HEK293T (cell line): ENCODE measurements around the gene GBP5.

Experiments used
- CTCF ChIA-PET: fragments of 350-600 bp; formaldehyde crosslinking; extraction: SDS; loops from one replicate; lab custom pipeline; 2021; ENCODE audit warnings: antibody characterized with exemption, inconsistent platforms; lab: Yijun Ruan, JAX
- POLR2A ChIA-PET: fragments of 350-600 bp; formaldehyde crosslinking; extraction: SDS; loops from one replicate; lab custom pipeline; 2020; ENCODE audit warnings: antibody characterized with exemption, inconsistent platforms; lab: Yijun Ruan, JAX
- DNase-seq: peaks from one replicate; pipeline ENCODE4 v3.0.0; 2012; ENCODE audit warnings: mixed read lengths; ENCODE audit errors: extremely low spot score
- ARNT ChIP-seq: fragments of 450-650 bp; IDR thresholded peaks from 2 replicates; pipeline ENCODE4 v1.6.1; 2017; ENCODE audit warnings: mild to moderate bottlenecking
- BHLHE40 ChIP-seq: fragments of 450-650 bp; IDR thresholded peaks from 2 replicates; pipeline ENCODE4 v1.6.1; 2016; ENCODE audit warnings: mild to moderate bottlenecking, moderate library complexity, borderline replicate concordance
- CTBP1 ChIP-seq: fragments of 450-650 bp; IDR thresholded peaks from 2 replicates; pipeline ENCODE4 v1.6.1; 2016; ENCODE audit warnings: borderline replicate concordance
- ELF4 ChIP-seq: fragments of 450-650 bp; IDR thresholded peaks from 2 replicates; pipeline ENCODE4 v1.6.1; 2017; ENCODE audit warnings: antibody characterized with exemption
- FOXA1 ChIP-seq: fragments of 450-650 bp; IDR thresholded peaks from 2 replicates; pipeline ENCODE4 v1.6.1; 2016; ENCODE audit warnings: mild to moderate bottlenecking
- FOXK2 ChIP-seq: fragments of 450-650 bp; IDR thresholded peaks from 2 replicates; pipeline ENCODE4 v1.6.1; 2016; ENCODE audit warnings: mild to moderate bottlenecking
- FOXM1 ChIP-seq: fragments of 450-650 bp; IDR thresholded peaks from 2 replicates; pipeline ENCODE4 v1.6.1; 2017; ENCODE audit warnings: mild to moderate bottlenecking, borderline replicate concordance
- HDGF ChIP-seq: fragments of 450-650 bp; IDR thresholded peaks from 2 replicates; pipeline ENCODE4 v1.6.1; 2017; ENCODE audit warnings: antibody characterized with exemption, borderline replicate concordance
- L3MBTL2 ChIP-seq: fragments of 450-650 bp; conservative IDR thresholded peaks from 2 replicates; pipeline ENCODE4 v1.6.1; 2016; ENCODE audit warnings: mild to moderate bottlenecking
- LEF1 ChIP-seq: fragments of 450-650 bp; IDR thresholded peaks from 2 replicates; pipeline ENCODE4 v1.6.1; 2017; ENCODE audit warnings: mild to moderate bottlenecking, borderline replicate concordance
- NFRKB ChIP-seq: fragments of 450-650 bp; IDR thresholded peaks from 2 replicates; pipeline ENCODE4 v1.6.1; 2016; ENCODE audit warnings: mild to moderate bottlenecking, moderate library complexity
- SP1 ChIP-seq: fragments of 450-650 bp; IDR thresholded peaks from 2 replicates; pipeline ENCODE4 v1.6.1; 2017
- SUZ12 ChIP-seq: fragments of 450-650 bp; IDR thresholded peaks from 2 replicates; pipeline ENCODE4 v1.6.1; 2016; ENCODE audit warnings: mild to moderate bottlenecking
- TARDBP ChIP-seq: fragments of 450-650 bp; IDR thresholded peaks from 2 replicates; pipeline ENCODE4 v1.6.1; 2016
- ZNF384 ChIP-seq: fragments of 450-650 bp; IDR thresholded peaks from 2 replicates; pipeline ENCODE4 v1.6.1; 2016
- TF ChIP-seq, protein P1 (sequence below): fragments of 450-650 bp; IDR thresholded peaks from 2 replicates; pipeline ENCODE4 v1.6.1; 2016

The GBP5 gene

DNA sequence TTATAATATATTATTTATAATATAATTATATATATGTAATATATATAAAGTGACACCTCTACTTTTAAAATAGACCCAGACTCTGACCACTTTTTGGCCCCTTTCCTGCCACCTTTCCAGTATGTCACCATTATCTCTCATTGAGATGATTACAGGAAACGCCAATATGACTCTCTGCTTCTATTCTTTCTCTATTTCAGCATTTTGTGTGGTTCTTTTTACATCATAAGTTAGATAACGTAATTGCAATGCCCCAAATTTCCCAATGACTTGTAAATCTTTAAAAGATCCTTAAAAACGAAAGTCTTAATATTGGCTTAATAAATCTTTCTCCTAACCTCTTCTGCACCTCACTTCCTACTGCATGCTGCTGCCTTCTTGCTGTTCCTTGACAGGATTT is 8.1 kb upstream of the GBP5 start:
- ChIA-PET POLR2A (no interaction called here), CTCF (no interaction called here)
- DNase-seq = no peak
- no peak for TF ChIP-seq FOXA1
- TF ChIP-seq ZNF384 = no peak
- TF ChIP-seq ARNT = no peak
- no peak for TF ChIP-seq L3MBTL2
- no peak for TF ChIP-seq FOXM1
- TF ChIP-seq TARDBP = no peak
- no peak for TF ChIP-seq HDGF
- no peak for TF ChIP-seq CTBP1
- no peak for TF ChIP-seq SP1
- TF ChIP-seq SUZ12 = no peak
- no peak for TF ChIP-seq ELF4
- no peak for TF ChIP-seq FOXK2
- TF ChIP-seq BHLHE40 = no peak

DNA sequence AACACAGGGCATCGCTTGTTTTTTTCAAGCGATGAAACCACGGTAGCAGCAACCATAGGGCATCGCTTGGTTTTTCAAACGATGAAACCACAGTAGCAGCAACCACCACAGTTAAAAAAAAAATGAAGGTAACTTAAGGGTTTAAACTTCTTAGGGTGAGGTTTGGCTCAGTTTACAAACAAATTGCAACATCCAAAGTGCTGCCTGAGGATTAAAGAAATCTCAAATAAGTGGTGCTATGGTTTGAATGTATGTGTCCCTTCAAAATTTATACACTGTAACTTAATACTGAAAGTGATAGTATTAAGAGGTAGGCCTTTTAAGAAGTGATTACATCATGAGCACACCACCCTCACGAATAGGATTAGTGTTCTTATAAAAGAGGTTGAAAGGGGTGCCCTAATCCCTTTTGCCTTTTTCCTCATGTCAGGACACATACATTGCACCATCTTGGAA is 6.4 kb upstream of the GBP5 start:
- DNase-seq = no peak
- ChIA-PET POLR2A (no interaction called here), CTCF (no interaction called here)
- TF ChIP-seq BHLHE40 (no peak), ZNF384 (no peak), NFRKB (no peak), LEF1 (no peak), FOXM1 (no peak), HDGF (no peak), SP1 (no peak), ARNT (no peak), SUZ12 (no peak), L3MBTL2 (no peak), FOXA1 (no peak), FOXK2 (no peak)

DNA sequence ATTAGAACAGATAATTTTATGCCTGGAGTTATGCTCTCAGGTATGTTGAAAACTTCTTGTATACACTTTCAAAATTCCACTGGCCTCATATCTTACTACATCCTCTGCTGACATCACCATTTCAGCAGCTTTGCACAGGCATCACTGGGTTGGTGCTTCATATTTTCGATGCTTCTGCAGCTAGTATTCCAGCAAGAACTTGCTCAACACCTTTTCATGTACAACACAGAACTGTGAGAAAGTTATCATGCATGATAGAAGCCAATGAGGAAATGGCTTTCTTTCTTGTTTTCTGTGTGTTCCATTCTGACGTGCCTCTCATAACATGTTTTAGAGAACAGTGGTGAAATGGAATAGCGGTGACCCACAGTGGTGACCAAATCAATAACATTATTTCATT is 5.1 kb upstream of the GBP5 start:
- CTCF ChIA-PET = no interaction called here
- no peak for DNase-seq
- no peak for TF ChIP-seq ZNF384
- no peak for TF ChIP-seq FOXK2
- no peak for TF ChIP-seq HDGF
- POLR2A ChIA-PET = no interaction called here

DNA sequence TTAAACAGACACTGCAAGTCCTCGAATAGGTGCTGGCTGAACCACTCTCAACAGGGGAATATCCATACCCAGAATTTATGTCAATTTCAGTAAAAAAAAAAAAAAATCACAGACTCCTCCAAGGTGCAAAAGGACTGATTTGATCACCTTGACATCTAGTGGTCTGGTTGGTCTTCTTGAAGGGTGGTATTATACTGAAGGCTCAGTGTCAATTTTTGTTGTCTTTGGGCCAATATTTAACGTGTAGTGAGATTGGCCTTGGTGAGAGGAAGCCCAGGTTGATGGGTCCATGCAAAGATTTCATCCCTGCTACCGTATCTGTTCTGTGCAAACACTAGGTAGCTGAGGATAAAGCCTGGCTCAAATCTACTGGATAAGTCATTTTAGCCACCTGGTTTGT is 4.0 kb upstream of the GBP5 start:
- no peak for DNase-seq
- CTCF ChIA-PET = no interaction called here
- POLR2A ChIA-PET = no interaction called here
- TF ChIP-seq L3MBTL2 (no peak), ARNT (no peak), LEF1 (no peak), ELF4 (no peak), SUZ12 (no peak), NFRKB (no peak), TARDBP (no peak)

DNA sequence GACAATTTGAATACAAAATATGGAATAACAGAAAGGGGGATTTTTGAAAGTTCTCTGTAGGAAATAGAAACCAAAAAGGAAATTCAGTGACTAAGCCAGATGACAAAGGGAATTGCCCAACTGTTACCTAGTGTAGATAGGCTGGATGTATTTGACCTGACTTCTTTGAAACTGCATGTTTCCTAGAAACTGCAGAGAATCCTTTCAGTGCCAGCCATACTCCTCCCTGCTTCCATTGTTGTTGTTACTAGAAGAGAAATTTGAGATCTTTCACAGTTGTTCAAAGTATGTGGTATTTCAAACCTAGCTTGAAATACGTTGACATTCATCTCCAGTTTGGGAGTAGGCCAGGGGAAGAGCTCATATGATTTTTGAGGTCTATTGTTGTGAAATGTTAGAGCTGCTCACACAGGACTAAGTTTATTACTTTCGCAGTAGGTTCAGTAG is 1.8 kb upstream of the GBP5 start:
- ChIA-PET POLR2A (no interaction called here), CTCF (no interaction called here)
- no peak for DNase-seq
- TF ChIP-seq FOXK2 (no peak), ARNT (no peak), TARDBP (no peak), HDGF (no peak), CTBP1 (no peak), BHLHE40 (no peak), FOXA1 (no peak), SP1 (no peak), LEF1 (no peak), FOXM1 (no peak), NFRKB (no peak), SUZ12 (no peak)
- TF ChIP-seq, protein P1, sequence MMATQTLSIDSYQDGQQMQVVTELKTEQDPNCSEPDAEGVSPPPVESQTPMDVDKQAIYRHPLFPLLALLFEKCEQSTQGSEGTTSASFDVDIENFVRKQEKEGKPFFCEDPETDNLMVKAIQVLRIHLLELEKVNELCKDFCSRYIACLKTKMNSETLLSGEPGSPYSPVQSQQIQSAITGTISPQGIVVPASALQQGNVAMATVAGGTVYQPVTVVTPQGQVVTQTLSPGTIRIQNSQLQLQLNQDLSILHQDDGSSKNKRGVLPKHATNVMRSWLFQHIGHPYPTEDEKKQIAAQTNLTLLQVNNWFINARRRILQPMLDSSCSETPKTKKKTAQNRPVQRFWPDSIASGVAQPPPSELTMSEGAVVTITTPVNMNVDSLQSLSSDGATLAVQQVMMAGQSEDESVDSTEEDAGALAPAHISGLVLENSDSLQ = no peak

DNA sequence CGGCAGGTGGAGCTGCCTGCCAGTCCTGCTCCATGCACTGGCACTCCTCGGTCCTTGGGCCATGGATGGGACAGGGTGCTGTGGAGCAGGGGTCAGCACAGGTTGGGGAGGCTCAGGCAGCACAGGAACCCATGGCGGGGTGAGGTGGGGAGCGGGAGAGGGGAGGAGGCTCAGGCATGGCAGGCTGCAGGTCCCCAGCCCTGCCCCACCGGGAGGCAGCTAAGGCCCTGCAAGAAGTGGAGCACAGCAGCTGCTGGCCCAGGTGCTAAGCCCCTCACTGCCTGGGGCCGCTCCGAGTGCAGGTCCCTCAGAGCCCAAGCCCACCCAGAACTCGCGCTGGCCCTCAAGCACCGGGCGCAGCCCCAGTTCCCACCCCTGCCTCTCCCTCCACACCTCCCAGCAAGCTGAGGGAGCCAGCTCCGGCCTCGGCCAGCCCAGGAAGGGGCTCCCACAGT is 691 bp upstream of the GBP5 start:
- TF ChIP-seq ZNF384 = no peak
- TF ChIP-seq ELF4 = no peak
- no peak for TF ChIP-seq BHLHE40
- TF ChIP-seq SUZ12 = no peak
- no peak for TF ChIP-seq LEF1
- TF ChIP-seq, protein P1 = no peak
- no peak for TF ChIP-seq FOXM1
- TF ChIP-seq L3MBTL2 = no peak
- TF ChIP-seq ARNT = no peak
- no peak for TF ChIP-seq CTBP1
- no peak for TF ChIP-seq FOXA1
- TF ChIP-seq SP1 = no peak
- TF ChIP-seq HDGF = no peak
- TF ChIP-seq TARDBP = no peak
- no peak for TF ChIP-seq FOXK2
- no peak for TF ChIP-seq NFRKB
- no peak for DNase-seq
- ChIA-PET POLR2A (no interaction called here), CTCF (interaction anchor here (0.7 kb wide), 1 partner anchor 104 kb away, joined by 4 read pairs; no protein-coding TSS in a partner anchor)

DNA sequence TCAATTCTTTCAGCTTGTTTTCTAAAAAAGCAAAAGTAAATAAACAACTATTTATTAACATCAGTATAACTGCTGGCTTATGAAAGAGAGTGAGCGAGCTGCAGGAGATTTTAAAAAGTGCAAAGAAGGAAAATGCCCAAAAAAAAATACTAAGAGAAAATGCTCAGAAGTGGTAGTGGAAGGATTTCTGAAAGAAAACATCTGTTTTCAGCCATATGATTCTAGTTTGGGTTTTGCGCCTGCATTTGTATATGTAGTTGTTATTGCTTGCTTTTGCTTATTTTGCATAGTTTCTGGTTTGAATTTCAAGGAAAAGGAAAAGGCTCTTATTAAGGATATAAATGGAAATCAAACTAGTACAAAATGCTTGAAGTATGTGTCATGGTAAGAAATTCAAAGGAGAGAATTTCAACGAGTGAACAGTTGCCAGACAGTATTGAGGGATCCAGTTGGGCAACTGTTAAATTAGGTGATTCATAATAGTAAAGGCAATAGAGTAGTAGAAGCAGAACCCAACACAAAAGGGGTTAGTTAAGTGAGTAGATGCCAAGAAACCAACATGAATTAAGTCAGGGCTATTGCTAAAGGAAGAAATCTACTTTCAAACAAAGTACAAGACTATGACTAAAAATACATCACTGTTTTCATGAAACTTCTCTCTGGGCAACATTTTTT is 1.2 kb downstream of the GBP5 start:
- CTCF ChIA-PET = no interaction called here
- DNase-seq = no peak
- POLR2A ChIA-PET = no interaction called here

More for the DNA sequence above, 1.2 kb downstream of the GBP5 start:
- TF ChIP-seq NFRKB (no peak), BHLHE40 (no peak), FOXK2 (no peak), TARDBP (no peak), SUZ12 (no peak), CTBP1 (no peak), ARNT (no peak), HDGF (no peak), FOXA1 (no peak), ELF4 (no peak), ZNF384 (no peak), SP1 (no peak), L3MBTL2 (no peak), LEF1 (no peak), FOXM1 (no peak)
- TF ChIP-seq, protein P1 = no peak
